Mesenchymal stem cell (in vitro differentiated cells and primary cell): ENCODE measurements around the gene CHST12.
"Not testable (repeated sequence)": the region's sequence is repeated elsewhere in the genome, so short reads cannot be mapped to it uniquely, and the experiment has no call there.

ENCODE experiments used
- DNase-seq: peaks from one replicate; pipeline ENCODE4 v3.0.0-alpha.2; 2013
- H2AFZ ChIP-seq: one replicate; pipeline ENCODE4 v1.6.1; 2013; ENCODE audit warnings: low read depth, mild to moderate bottlenecking, control low read depth, inconsistent platforms, low read length, moderate library complexity
- H2AK5ac ChIP-seq: 2 replicates; pipeline ENCODE4 v1.6.1; 2013; ENCODE audit warnings: low read length, moderate library complexity, mild to moderate bottlenecking, inconsistent platforms; ENCODE audit not compliant: severe bottlenecking
- H2BK120ac ChIP-seq: one replicate; pipeline ENCODE4 v1.6.1; 2013; ENCODE audit warnings: low read depth, mild to moderate bottlenecking, inconsistent platforms, low read length, moderate library complexity
- H2BK12ac ChIP-seq, 2 experiments: one replicate each; pipeline ENCODE4 v1.6.1; 2013; ENCODE audit warnings: inconsistent platforms in 2 of 2, low read length in 2 of 2, mild to moderate bottlenecking in 2 of 2, moderate library complexity in 2 of 2, control low read depth in 1 of 2
- H2BK15ac ChIP-seq: one replicate; pipeline ENCODE4 v1.6.1; 2013; ENCODE audit warnings: mild to moderate bottlenecking, low read depth, inconsistent platforms; ENCODE audit not compliant: poor library complexity, severe bottlenecking
- H2BK5ac ChIP-seq: 2 replicates; pipeline ENCODE4 v1.6.1; 2013; ENCODE audit warnings: low read depth, mild to moderate bottlenecking, low read length, control low read depth, inconsistent platforms; ENCODE audit not compliant: poor library complexity, severe bottlenecking
- H3K14ac ChIP-seq, 2 experiments: one replicate each; pipeline ENCODE4 v1.6.1; 2013; ENCODE audit warnings: inconsistent platforms in 2 of 2, low read length in 2 of 2, control low read depth in 1 of 2, mild to moderate bottlenecking in 1 of 2, moderate library complexity in 1 of 2
- H3K18ac ChIP-seq, 2 experiments: one replicate each; pipeline ENCODE4 v1.6.1; 2013; ENCODE audit warnings: inconsistent platforms in 2 of 2, low read length in 2 of 2, control low read depth in 1 of 2, low read depth in 1 of 2, mild to moderate bottlenecking in 1 of 2
- H3K23ac ChIP-seq, 2 experiments: one replicate each; pipeline ENCODE4 v1.6.1; 2013; ENCODE audit warnings: inconsistent platforms in 2 of 2, low read length in 2 of 2, mild to moderate bottlenecking in 2 of 2, moderate library complexity in 2 of 2, control low read depth in 1 of 2
- H3K27ac ChIP-seq: 2 replicates; pipeline ENCODE4 v1.5.1; 2013; ENCODE audit warnings: mild to moderate bottlenecking, moderate library complexity, low read length, control low read depth, inconsistent platforms; ENCODE audit not compliant: poor library complexity, severe bottlenecking
- H3K27me3 ChIP-seq, 2 experiments: 2 replicates each; pipeline versions ENCODE4 v1.6.1 to v1.7.0; 2013; ENCODE audit warnings: low read length in 2 of 2, mild to moderate bottlenecking in 2 of 2, moderate library complexity in 2 of 2, control low read depth in 1 of 2, inconsistent platforms in 1 of 2; ENCODE audit not compliant: control insufficient read depth in 1 of 2, insufficient read depth in 1 of 2
- H3K36me3 ChIP-seq, 2 experiments: 2 replicates each; pipeline versions ENCODE4 v1.6.1 to v1.7.0; 2013; ENCODE audit warnings: low read length in 2 of 2, control low read depth in 1 of 2, inconsistent platforms in 1 of 2, low read depth in 1 of 2, mild to moderate bottlenecking in 1 of 2; ENCODE audit not compliant: insufficient read depth in 2 of 2, control insufficient read depth in 1 of 2
- H3K4ac ChIP-seq, 2 experiments: one replicate each; pipeline ENCODE4 v1.6.1; 2013; ENCODE audit warnings: inconsistent platforms in 2 of 2, low read length in 2 of 2, mild to moderate bottlenecking in 2 of 2, moderate library complexity in 2 of 2, control low read depth in 1 of 2, low read depth in 1 of 2
- H3K4me1 ChIP-seq: 2 replicates; pipeline ENCODE4 v1.6.1; 2013; ENCODE audit warnings: low read depth, low read length, control low read depth; ENCODE audit not compliant: control insufficient read depth, insufficient read depth
- H3K4me2 ChIP-seq: 2 replicates; pipeline ENCODE4 v1.6.1; 2013; ENCODE audit warnings: low read length, mild to moderate bottlenecking, inconsistent platforms; ENCODE audit not compliant: poor library complexity, severe bottlenecking
- H3K4me3 ChIP-seq, 2 experiments: 2 replicates each; pipeline versions ENCODE4 v1.5.1 to v1.7.0; 2013; ENCODE audit warnings: low read length in 2 of 2, mild to moderate bottlenecking in 2 of 2, control low read depth in 1 of 2, low read depth in 1 of 2; ENCODE audit not compliant: insufficient read depth in 1 of 2
- H3K79me1 ChIP-seq: replicated peaks from 2 replicates; pipeline ENCODE4 v1.6.1; 2013; ENCODE audit warnings: mild to moderate bottlenecking, control low read depth, low read length, inconsistent platforms; ENCODE audit not compliant: poor library complexity, severe bottlenecking
- H3K9ac ChIP-seq: 2 replicates; pipeline ENCODE4 v1.7.0; 2013; ENCODE audit warnings: mild to moderate bottlenecking, low read length, moderate library complexity
- H3K9me3 ChIP-seq: 2 replicates; pipeline ENCODE4 v1.7.0; 2013; ENCODE audit warnings: mild to moderate bottlenecking, low read length; ENCODE audit not compliant: control insufficient read depth
- H4K8ac ChIP-seq: one replicate; pipeline ENCODE4 v1.6.1; 2013; ENCODE audit warnings: inconsistent platforms, mild to moderate bottlenecking, low read length, moderate library complexity
- H4K91ac ChIP-seq: one replicate; pipeline ENCODE4 v1.6.1; 2013; ENCODE audit warnings: mild to moderate bottlenecking, low read length, inconsistent platforms
- WGBS: methylation state at CpG from one replicate; pipeline ENCODE4 v1.1.7; 2013; ENCODE audit warnings: mixed read lengths; 5-methylcytosine and 5-hydroxymethylcytosine counted together

CHST12 gene

GRCh38 chr7:2388637-2388954, 14.8 kb upstream of the CHST12 start:
- no peak for DNase-seq
- Histone ChIP-seq H3K9ac (no peak overlapping the region), H3K36me3 (peaks cover 0 to 25% of the 10 kb centered on the region in 2 experiments), H3K4me1 (peaks cover 13% of the 10 kb centered on the region), H3K4ac (no peak overlapping the region), H4K91ac (no peak overlapping the region), H3K27me3 (no peaks in the 10 kb centered on the region), H3K4me3 (no peak overlapping the region), H3K27ac (no peak overlapping the region), H4K8ac (no peak overlapping the region), H3K18ac (no peak overlapping the region), H2BK15ac (no peak overlapping the region), H3K23ac (no peak overlapping the region), H2AFZ (no peak overlapping the region), H2AK5ac (peak overlapping the region; percentile 2), H3K9me3 (no peaks in the 10 kb centered on the region), H3K4me2 (no peak overlapping the region), H2BK5ac (no peak overlapping the region), H2BK120ac (no peak overlapping the region), H3K79me1 (peaks cover 1% of the 10 kb centered on the region), H3K14ac (no peak overlapping the region), H2BK12ac (no peak overlapping the region)
- 95% methylated on average over 5 of the region's 5 CpGs for WGBS

DNA sequence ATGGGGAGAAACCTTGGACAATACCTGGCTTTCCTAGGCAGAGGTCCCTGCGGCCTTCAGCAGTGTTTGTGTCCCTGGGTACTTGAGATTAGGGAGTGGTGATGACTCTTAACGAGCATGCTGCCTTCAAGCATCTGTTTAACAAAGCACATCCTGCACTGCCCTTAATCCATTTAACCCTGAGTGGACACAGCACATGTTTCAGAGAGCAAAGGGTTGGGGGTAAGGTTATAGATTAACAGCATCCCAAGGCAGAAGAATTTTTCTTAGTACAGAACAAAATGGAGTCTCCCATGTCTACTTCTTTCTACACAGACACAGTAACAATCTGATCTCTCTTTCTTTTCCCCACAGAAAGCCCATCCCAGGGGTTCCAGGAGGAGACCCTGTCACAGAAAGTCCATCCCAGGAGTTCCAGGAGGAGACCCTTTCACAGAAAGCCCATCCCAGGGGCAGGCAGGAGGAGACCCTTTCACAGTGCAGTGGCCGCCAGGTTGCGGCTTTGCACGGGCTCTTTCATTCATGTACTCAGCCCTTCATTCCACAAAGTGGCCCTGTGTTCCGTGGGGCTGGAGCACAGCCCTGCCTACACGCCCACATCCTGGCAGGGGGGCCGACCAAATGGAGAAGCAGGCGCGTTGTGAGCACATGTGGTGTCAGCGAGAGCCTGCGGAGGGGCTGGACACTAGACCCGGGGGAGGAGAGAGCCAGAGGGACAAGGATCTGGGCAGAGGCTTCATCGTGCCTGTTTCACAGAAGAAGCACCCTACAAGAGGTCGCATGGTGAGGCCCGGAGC, 13.2 kb upstream of the CHST12 start:
- H3K4ac ChIP-seq, H3K18ac ChIP-seq, H2BK5ac ChIP-seq, H3K14ac ChIP-seq, H3K9me3 ChIP-seq, H3K23ac ChIP-seq, H3K4me1 ChIP-seq, H2BK12ac ChIP-seq, H2BK15ac ChIP-seq, H3K4me2 ChIP-seq, H3K4me3 ChIP-seq, H3K27me3 ChIP-seq, H2BK120ac ChIP-seq, H4K91ac ChIP-seq, H3K9ac ChIP-seq, H2AFZ ChIP-seq, DNase-seq, H3K79me1 ChIP-seq, H3K36me3 ChIP-seq, H4K8ac ChIP-seq: not testable (repeated sequence)
- peak overlapping the region; percentile 79 for H3K27ac ChIP-seq
- 84% methylated on average over 12 of the region's 16 CpGs for WGBS
- peak overlapping the region; percentile 40 for H2AK5ac ChIP-seq

DNA sequence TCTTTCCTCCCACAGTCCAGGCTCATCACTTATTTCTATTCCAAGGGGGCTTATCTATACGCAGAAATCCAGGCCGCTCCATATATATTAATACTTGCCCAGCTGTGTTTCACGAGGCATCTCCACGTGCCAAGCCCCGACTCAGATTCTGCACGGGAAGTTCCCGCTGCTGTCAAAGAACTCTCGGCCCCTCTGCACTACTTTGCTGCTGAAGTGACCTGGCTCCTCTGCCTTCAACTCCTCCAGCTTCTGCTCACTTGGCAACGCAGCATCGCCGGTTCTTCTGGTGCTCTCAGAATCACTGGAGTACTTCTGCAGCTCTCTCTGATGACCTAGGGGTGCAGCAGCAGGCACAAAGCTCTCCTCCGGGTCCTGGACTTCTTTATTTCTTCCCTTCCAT, 9.7 kb upstream of the CHST12 start:
- Histone ChIP-seq H2AK5ac (no peak overlapping the region), H3K9me3 (no peaks in the 10 kb centered on the region), H2BK120ac (no peak overlapping the region), H3K79me1 (no peaks in the 10 kb centered on the region), H2AFZ (no peak overlapping the region), H3K14ac (no peak overlapping the region), H3K4ac (no peak overlapping the region), H4K91ac (no peak overlapping the region), H2BK5ac (no peak overlapping the region), H3K18ac (no peak overlapping the region), H2BK15ac (no peak overlapping the region), H3K4me2 (no peak overlapping the region), H3K36me3 (peaks cover 0 to 4% of the 10 kb centered on the region in 2 experiments), H3K4me3 (no peak overlapping the region), H3K4me1 (peaks cover 9% of the 10 kb centered on the region), H4K8ac (no peak overlapping the region), H3K9ac (peak overlapping the region; percentile 26), H3K27ac (no peak overlapping the region), H3K27me3 (no peaks in the 10 kb centered on the region), H3K23ac (no peak overlapping the region), H2BK12ac (no peak overlapping the region)
- no peak for DNase-seq
- 92% methylated on average over 11 of the region's 12 CpGs for WGBS

- no peak overlapping the region for H2AK5ac ChIP-seq
- H3K27me3 ChIP-seq = no peaks in the 10 kb centered on the region
- no peak overlapping the region for H2BK120ac ChIP-seq
- H3K4me1 ChIP-seq = peaks cover 12% of the 10 kb centered on the region
- H3K79me1 ChIP-seq = no peaks in the 10 kb centered on the region
- H3K4me3 ChIP-seq = no peak overlapping the region
- H3K4ac ChIP-seq = no peak overlapping the region
- H2BK15ac ChIP-seq = no peak overlapping the region
- no peak overlapping the region for H2BK5ac ChIP-seq
- no peak overlapping the region for H3K14ac ChIP-seq
- H2BK12ac ChIP-seq = no peak overlapping the region
- H4K8ac ChIP-seq = no peak overlapping the region
- H3K23ac ChIP-seq = no peak overlapping the region
- no peaks in the 10 kb centered on the region for H3K9me3 ChIP-seq
- no peak overlapping the region for H2AFZ ChIP-seq
- DNase-seq = no peak
- H3K4me2 ChIP-seq = no peak overlapping the region
- H4K91ac ChIP-seq = no peak overlapping the region
- no peak overlapping the region for H3K27ac ChIP-seq
- 93% methylated on average over 20 of the region's 21 CpGs for WGBS
- H3K9ac ChIP-seq = no peak overlapping the region
- H3K36me3 ChIP-seq = peaks cover 0 to 4% of the 10 kb centered on the region in 2 experiments
- no peak overlapping the region for H3K18ac ChIP-seq
Measured at GRCh38 chr7:2394566-2395082, 8.8 kb upstream of the CHST12 start.
